HCT116 (cell line): Measurements from ENCODE around the gene MARCKSL1. TPM values are rescaled to one million over a fixed set of nuclear protein-coding genes. Genes with fewer than 3 reads are reported as not detected.

Source experiments
- ATAC-seq: fragments of 200-7000 bp; cut with Tn5 transposase; 2 replicates; pipeline ENCODE4 v1.9.1; 2020; ENCODE audit warnings: mild to moderate bottlenecking, moderate library complexity
- BruUV-seq: library from RNA; stranded (reverse); fragments of 400-500 nt; replicated peaks from 2 replicates; lab custom pipeline; 2021; lab: Mats Ljungman, UMichigan
- CTCF ChIA-PET: fragments of 300-600 bp; sonication (Branson Sonifier 250); formaldehyde crosslinking; loops from one replicate; lab custom pipeline; 2021; ENCODE audit warnings: antibody characterized with exemption; lab: Charles Lee
- POLR2A ChIA-PET: fragments of 300-600, 350-600 bp; sonication (Branson Sonifier 250); formaldehyde crosslinking; loops from one replicate; lab custom pipeline; 2021; ENCODE audit warnings: antibody characterized with exemption; lab: Charles Lee
- RAD21 ChIA-PET, 2 experiments: fragments of 300-600 bp; sonication (Branson Sonifier 250); formaldehyde crosslinking; loops; one replicate each; lab custom pipeline; 2023; ENCODE audit warnings: low total read pairs in 2 of 2; ENCODE audit not compliant: uncharacterized antibody in 2 of 2, unreplicated experiment in 2 of 2, low non-redundant PET in 1 of 2; lab: Charles Lee
- DNase-seq: peaks from one replicate; pipeline ENCODE4 v3.0.0-alpha.2; 2010; ENCODE audit warnings: low read depth, low spot score
- H2AFZ ChIP-seq: fragments of 200-600 bp; shearing (Covaris generic), sonication (generic); 2 replicates; pipeline ENCODE4 v1.6.1; 2017; ENCODE audit warnings: low read depth, mixed run types, mixed read lengths, antibody characterized with exemption, low read length; ENCODE audit not compliant: poor library complexity, severe bottlenecking
- H3K27ac ChIP-seq: 2 replicates; pipeline ENCODE4 v1.5.1; 2012; ENCODE audit warnings: low read depth, low read length
- H3K27me3 ChIP-seq: fragments of 200-600 bp; sonication (generic); 2 replicates; pipeline ENCODE4 v1.6.1; 2016; ENCODE audit warnings: mixed run types, low read length, mixed read lengths; ENCODE audit not compliant: insufficient read depth
- H3K36me3 ChIP-seq, 2 experiments: fragments of 200-500 bp in 1 of 2; fragments of 200-600 bp in 1 of 2; sonication (Bioruptor generic) in 1 of 2; sonication (generic) in 1 of 2; 2 replicates each; pipeline versions ENCODE4 v1.5.1 to v1.6.1; 2014 to 2016; ENCODE audit warnings: low read length in 2 of 2, inconsistent platforms in 1 of 2, mixed read lengths in 1 of 2, mixed run types in 1 of 2; ENCODE audit not compliant: insufficient read depth in 2 of 2, control insufficient read depth in 1 of 2
- H3K4me1 ChIP-seq, 2 experiments: fragments of 200-600 bp in 1 of 2; sonication (generic) in 1 of 2; 2 replicates each; pipeline versions ENCODE4 v1.5.1 to v1.6.1; 2012 to 2017; ENCODE audit warnings: low read length in 2 of 2, inconsistent platforms in 1 of 2, mild to moderate bottlenecking in 1 of 2, mixed read lengths in 1 of 2, mixed run types in 1 of 2, moderate library complexity in 1 of 2; ENCODE audit not compliant: insufficient read depth in 2 of 2, control insufficient read depth in 1 of 2
- H3K4me2 ChIP-seq: fragments of 200-600 bp; sonication (generic); 2 replicates; pipeline ENCODE4 v1.6.1; 2017; ENCODE audit warnings: mixed run types, low read length, mixed read lengths
- H3K4me3 ChIP-seq, 2 experiments: fragments of 200-600 bp in 1 of 2; sonication (generic) in 1 of 2; replicated peaks in 1 of 2; 2 replicates each; pipeline ENCODE4 v1.5.1; 2011 to 2016; ENCODE audit warnings: low read length in 2 of 2, control low read depth in 1 of 2, low read depth in 1 of 2, mild to moderate bottlenecking in 1 of 2, mixed read lengths in 1 of 2, mixed run types in 1 of 2
- H3K79me2 ChIP-seq: fragments of 200-600 bp; sonication (generic); 2 replicates; pipeline ENCODE4 v1.6.1; 2017; ENCODE audit warnings: mild to moderate bottlenecking, mixed run types, low read length, moderate library complexity, mixed read lengths; ENCODE audit not compliant: insufficient read depth
- H3K9ac ChIP-seq: fragments of 200-600 bp; sonication (generic); 2 replicates; pipeline ENCODE4 v1.6.1; 2016; ENCODE audit warnings: low read length, mixed read lengths
- H3K9me2 ChIP-seq: fragments of 200-600 bp; sonication (generic), shearing (Covaris generic); 2 replicates; pipeline ENCODE4 v1.6.1; 2017; ENCODE audit warnings: mixed run types, mild to moderate bottlenecking, moderate library complexity; ENCODE audit not compliant: insufficient read depth
- H3K9me3 ChIP-seq, 2 experiments: fragments of 200-500 bp in 1 of 2; fragments of 200-600 bp in 1 of 2; sonication (Bioruptor generic) in 1 of 2; sonication (generic) in 1 of 2; 2 replicates each; pipeline ENCODE4 v1.6.1; 2014 to 2017; ENCODE audit warnings: low read length in 2 of 2, mixed read lengths in 2 of 2, inconsistent platforms in 1 of 2, low read depth in 1 of 2, mild to moderate bottlenecking in 1 of 2, mixed run types in 1 of 2, moderate library complexity in 1 of 2; ENCODE audit not compliant: control insufficient read depth in 1 of 2, insufficient read depth in 1 of 2
- H4K20me1 ChIP-seq: fragments of 200-600 bp; sonication (generic), shearing (Covaris generic); 2 replicates; pipeline ENCODE4 v1.6.1; 2017; ENCODE audit warnings: mixed run types, mild to moderate bottlenecking, moderate library complexity; ENCODE audit not compliant: insufficient read depth
- EGR1 ChIP-seq: IDR thresholded peaks from 2 replicates; pipeline ENCODE4 v1.6.1; 2012; ENCODE audit warnings: low read depth
- EZH2 ChIP-seq: fragments of 200-600 bp; sonication (generic); IDR thresholded peaks from 2 replicates; pipeline ENCODE4 v1.6.1; 2017; ENCODE audit warnings: antibody characterized with exemption, mixed run types
- EZH2phosphoT487 ChIP-seq: fragments of 200-600 bp; IDR thresholded peaks from 2 replicates; pipeline ENCODE4 v1.6.1; 2018; ENCODE audit warnings: antibody characterized with exemption, borderline replicate concordance
- FOSL1 ChIP-seq: IDR thresholded peaks from 2 replicates; pipeline ENCODE4 v1.6.1; 2012; ENCODE audit warnings: low read depth
- POLR2A ChIP-seq: IDR thresholded peaks from 2 replicates; pipeline ENCODE4 v1.7.0; 2011; ENCODE audit warnings: borderline replicate concordance; ENCODE audit not compliant: insufficient read depth, insufficient read length; ENCODE audit errors: extremely low read depth
- SIN3A ChIP-seq: IDR thresholded peaks from 2 replicates; pipeline ENCODE4 v1.6.1; 2012; ENCODE audit warnings: low read depth
- SP1 ChIP-seq: IDR thresholded peaks from 2 replicates; pipeline ENCODE4 v1.6.1; 2012; ENCODE audit warnings: low read depth
- SRF ChIP-seq: IDR thresholded peaks from 2 replicates; pipeline ENCODE4 v1.6.1; 2012; ENCODE audit warnings: low read depth
- TCF7L2 ChIP-seq: IDR thresholded peaks from 2 replicates; pipeline ENCODE4 v1.7.0; 2011; ENCODE audit warnings: borderline replicate concordance, inconsistent platforms; ENCODE audit not compliant: insufficient read depth, insufficient read length; ENCODE audit errors: extremely low read depth
- ZFX ChIP-seq: fragments of 450-650 bp; IDR thresholded peaks from 2 replicates; pipeline ENCODE4 v1.6.1; 2017
- intact Hi-C: fragments of 100-400 bp; cut with micrococcal nuclease; formaldehyde crosslinking; loops from 2 replicates; pipeline ENCODE4 v1.10.0; 2022
- total RNA-seq: library from RNA; stranded (reverse); gene quantifications from one replicate; pipeline ENCODE4 v1.2.1, GENCODE V29; 2021; ENCODE audit not compliant: unreplicated experiment
- TF ChIP-seq, protein P1 (sequence below): IDR thresholded peaks from 2 replicates; pipeline ENCODE4 v1.6.1; 2012; ENCODE audit warnings: low read depth
- TF ChIP-seq, protein P2 (sequence below): IDR thresholded peaks from 2 replicates; pipeline ENCODE4 v1.6.1; 2011; ENCODE audit warnings: mild to moderate bottlenecking, low read length, moderate library complexity; ENCODE audit not compliant: insufficient replicate concordance; ENCODE audit errors: extremely low read depth
- TF ChIP-seq, protein P3 (sequence below), 3 experiments: fragments of 200-600 bp in 1 of 3; sonication (generic) in 1 of 3; IDR thresholded peaks in 2 of 3; conservative IDR thresholded peaks in 1 of 3; 2 replicates each; pipeline ENCODE4 v1.5.1; 2012 to 2017; ENCODE audit warnings: low read depth in 2 of 3, low read length in 2 of 3, antibody characterized with exemption in 1 of 3, borderline replicate concordance in 1 of 3, control low read depth in 1 of 3, mild to moderate bottlenecking in 1 of 3, mixed read lengths in 1 of 3, mixed run types in 1 of 3, moderate library complexity in 1 of 3; ENCODE audit not compliant: insufficient read depth in 1 of 3

MARCKSL1 gene
- total RNA-seq, 1 experiment from 2014 or later: 127 TPM

DNA sequence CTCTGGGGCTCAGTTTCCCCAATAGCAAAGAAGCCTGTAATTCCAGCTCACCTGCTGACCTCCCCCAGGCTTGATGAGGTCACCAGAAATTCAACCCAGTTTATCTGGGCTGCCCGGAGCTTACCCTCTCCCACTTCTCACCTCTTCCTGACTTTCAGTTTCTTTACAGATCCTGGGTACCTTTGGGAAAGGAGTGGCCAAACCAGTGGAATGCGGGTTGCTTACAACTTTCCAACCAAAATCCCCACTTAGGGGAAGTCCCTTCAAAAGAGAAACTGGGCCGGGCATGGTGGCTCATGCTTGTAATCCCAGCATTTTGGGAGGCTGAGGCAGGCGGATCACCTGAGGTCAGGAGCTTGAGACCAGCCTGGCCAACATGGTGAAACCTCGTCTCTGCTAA, 5.9 kb upstream of the MARCKSL1 start (continued):
- TF ChIP-seq SRF: no peak
- TF ChIP-seq, protein P1, sequence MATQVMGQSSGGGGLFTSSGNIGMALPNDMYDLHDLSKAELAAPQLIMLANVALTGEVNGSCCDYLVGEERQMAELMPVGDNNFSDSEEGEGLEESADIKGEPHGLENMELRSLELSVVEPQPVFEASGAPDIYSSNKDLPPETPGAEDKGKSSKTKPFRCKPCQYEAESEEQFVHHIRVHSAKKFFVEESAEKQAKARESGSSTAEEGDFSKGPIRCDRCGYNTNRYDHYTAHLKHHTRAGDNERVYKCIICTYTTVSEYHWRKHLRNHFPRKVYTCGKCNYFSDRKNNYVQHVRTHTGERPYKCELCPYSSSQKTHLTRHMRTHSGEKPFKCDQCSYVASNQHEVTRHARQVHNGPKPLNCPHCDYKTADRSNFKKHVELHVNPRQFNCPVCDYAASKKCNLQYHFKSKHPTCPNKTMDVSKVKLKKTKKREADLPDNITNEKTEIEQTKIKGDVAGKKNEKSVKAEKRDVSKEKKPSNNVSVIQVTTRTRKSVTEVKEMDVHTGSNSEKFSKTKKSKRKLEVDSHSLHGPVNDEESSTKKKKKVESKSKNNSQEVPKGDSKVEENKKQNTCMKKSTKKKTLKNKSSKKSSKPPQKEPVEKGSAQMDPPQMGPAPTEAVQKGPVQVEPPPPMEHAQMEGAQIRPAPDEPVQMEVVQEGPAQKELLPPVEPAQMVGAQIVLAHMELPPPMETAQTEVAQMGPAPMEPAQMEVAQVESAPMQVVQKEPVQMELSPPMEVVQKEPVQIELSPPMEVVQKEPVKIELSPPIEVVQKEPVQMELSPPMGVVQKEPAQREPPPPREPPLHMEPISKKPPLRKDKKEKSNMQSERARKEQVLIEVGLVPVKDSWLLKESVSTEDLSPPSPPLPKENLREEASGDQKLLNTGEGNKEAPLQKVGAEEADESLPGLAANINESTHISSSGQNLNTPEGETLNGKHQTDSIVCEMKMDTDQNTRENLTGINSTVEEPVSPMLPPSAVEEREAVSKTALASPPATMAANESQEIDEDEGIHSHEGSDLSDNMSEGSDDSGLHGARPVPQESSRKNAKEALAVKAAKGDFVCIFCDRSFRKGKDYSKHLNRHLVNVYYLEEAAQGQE: no peak

DNA sequence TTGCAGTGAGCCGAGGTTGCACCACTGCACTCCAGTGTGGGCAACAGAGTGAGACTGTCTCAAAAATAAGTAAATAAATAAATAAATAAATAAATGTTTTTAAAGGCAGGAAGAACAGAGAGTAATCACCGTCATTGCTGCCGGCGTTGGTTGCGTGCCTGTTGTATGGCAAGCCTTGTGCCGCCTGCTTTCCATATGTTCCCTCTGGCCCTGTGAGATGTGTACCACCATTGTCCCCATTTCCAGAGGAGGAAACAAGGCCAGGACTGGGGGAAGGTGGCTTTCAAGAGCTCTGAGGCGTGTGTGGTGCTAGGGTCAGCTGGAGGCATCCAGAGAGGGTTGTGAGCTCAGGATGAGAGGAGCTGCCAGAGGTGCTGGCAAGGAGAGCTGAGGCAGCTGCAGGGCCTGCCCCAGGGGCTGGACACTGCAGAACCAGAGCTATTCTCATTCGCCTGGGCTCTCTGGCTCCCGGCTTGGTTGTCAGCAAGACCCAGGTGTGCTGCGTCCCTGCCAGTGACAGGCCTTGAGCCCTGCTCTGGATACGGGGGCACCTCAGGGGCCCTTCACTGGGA, 5.2 kb upstream of the MARCKSL1 start:
- ChIA-PET CTCF (no interaction called here), POLR2A (no interaction called here), RAD21 (no interaction called here)
- Histone ChIP-seq H3K4me3 (no peak overlapping the region), H3K9ac (no peak overlapping the region), H3K27me3 (no peaks in the 10 kb centered on the region), H2AFZ (no peak overlapping the region), H3K79me2 (no peaks in the 10 kb centered on the region), H3K36me3 (no peaks in the 10 kb centered on the region), H4K20me1 (no peaks in the 10 kb centered on the region), H3K9me3 (no peaks in the 10 kb centered on the region), H3K4me1 (peaks cover 3 to 23% of the 10 kb centered on the region in 2 experiments; a peak in 2 of 4 replicates), H3K4me2 (no peak overlapping the region), H3K9me2 (no peaks in the 10 kb centered on the region), H3K27ac (no peak overlapping the region)
- intact Hi-C loops: no loop called here
- TF ChIP-seq TCF7L2 (no peak), FOSL1 (no peak), SP1 (no peak), EGR1 (no peak), EZH2 (no peak), ZFX (no peak), POLR2A (no peak), EZH2phosphoT487 (no peak), SIN3A (no peak)
- TF ChIP-seq, protein P2, sequence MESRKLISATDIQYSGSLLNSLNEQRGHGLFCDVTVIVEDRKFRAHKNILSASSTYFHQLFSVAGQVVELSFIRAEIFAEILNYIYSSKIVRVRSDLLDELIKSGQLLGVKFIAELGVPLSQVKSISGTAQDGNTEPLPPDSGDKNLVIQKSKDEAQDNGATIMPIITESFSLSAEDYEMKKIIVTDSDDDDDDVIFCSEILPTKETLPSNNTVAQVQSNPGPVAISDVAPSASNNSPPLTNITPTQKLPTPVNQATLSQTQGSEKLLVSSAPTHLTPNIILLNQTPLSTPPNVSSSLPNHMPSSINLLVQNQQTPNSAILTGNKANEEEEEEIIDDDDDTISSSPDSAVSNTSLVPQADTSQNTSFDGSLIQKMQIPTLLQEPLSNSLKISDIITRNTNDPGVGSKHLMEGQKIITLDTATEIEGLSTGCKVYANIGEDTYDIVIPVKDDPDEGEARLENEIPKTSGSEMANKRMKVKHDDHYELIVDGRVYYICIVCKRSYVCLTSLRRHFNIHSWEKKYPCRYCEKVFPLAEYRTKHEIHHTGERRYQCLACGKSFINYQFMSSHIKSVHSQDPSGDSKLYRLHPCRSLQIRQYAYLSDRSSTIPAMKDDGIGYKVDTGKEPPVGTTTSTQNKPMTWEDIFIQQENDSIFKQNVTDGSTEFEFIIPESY: no peak
- TF ChIP-seq, protein P3, sequence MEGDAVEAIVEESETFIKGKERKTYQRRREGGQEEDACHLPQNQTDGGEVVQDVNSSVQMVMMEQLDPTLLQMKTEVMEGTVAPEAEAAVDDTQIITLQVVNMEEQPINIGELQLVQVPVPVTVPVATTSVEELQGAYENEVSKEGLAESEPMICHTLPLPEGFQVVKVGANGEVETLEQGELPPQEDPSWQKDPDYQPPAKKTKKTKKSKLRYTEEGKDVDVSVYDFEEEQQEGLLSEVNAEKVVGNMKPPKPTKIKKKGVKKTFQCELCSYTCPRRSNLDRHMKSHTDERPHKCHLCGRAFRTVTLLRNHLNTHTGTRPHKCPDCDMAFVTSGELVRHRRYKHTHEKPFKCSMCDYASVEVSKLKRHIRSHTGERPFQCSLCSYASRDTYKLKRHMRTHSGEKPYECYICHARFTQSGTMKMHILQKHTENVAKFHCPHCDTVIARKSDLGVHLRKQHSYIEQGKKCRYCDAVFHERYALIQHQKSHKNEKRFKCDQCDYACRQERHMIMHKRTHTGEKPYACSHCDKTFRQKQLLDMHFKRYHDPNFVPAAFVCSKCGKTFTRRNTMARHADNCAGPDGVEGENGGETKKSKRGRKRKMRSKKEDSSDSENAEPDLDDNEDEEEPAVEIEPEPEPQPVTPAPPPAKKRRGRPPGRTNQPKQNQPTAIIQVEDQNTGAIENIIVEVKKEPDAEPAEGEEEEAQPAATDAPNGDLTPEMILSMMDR (IDR thresholded peaks at IDR 0.05 in 2 of 3, conservative IDR thresholded peaks at IDR 0.05 in 1 of 3; ENCODE audit: borderline replicate concordance in 1 of 3, insufficient read depth in 1 of 3, low read depth in 2 of 3, low read length in 2 of 3): no peak
- ATAC-seq (no peak), DNase-seq (no peak)
- no TSS peak for BruUV-seq
